ENCODE data around the gene SLC48A1. TPM values are rescaled to one million over a fixed set of nuclear protein-coding genes. Genes with fewer than 3 reads are reported as not detected.
A peak's percentile ranks its signal among the peaks of the same experiment; 100 is the strongest.

SLC48A1 gene
- polyA plus RNA-seq, 1 donor (not counting 4 experiments of a cell fraction or from before 2014, with no cell fraction given): 8.1 TPM

- H3K27ac ChIP-seq (ENCODE audit: control insufficient read depth, insufficient read depth, low read length): peak overlapping the region; percentile 93
- DNase-seq (ENCODE audit: low read depth, low spot score): peak; percentile 89
- H2AFZ ChIP-seq (ENCODE audit: control insufficient read depth, low read length): no peak overlapping the region
- H3K27me3 ChIP-seq (ENCODE audit: control insufficient read depth, extremely low read depth, insufficient read depth, low read length): no peaks in the 10 kb centered on the region
- peak overlapping the region in 2 of 3 experiments; percentile 25 to 31 for H3K4me3 ChIP-seq (ENCODE audit: control insufficient read depth in 2 of 3, extremely low read depth in 1 of 3, insufficient read depth in 2 of 3, low read depth in 1 of 3, low read length in 3 of 3)
- TF ChIP-seq EZH2 (IDR thresholded peaks at IDR 0.05; ENCODE audit: low read length) (no peak), CTCF (optimal IDR thresholded peaks at IDR 0.05 in 1 of 3, IDR thresholded peaks at IDR 0.05 in 1 of 3, conservative IDR thresholded peaks at IDR 0.05 in 1 of 3; ENCODE audit: extremely low read depth in 1 of 3, insufficient read depth in 2 of 3, low read length in 3 of 3) (no peak)
- H3K4me2 ChIP-seq (ENCODE audit: control insufficient read depth, extremely low read depth, insufficient read depth, low read depth, low read length): peak overlapping the region; percentile 80
- no peaks in the 10 kb centered on the region for H3K9me3 ChIP-seq (ENCODE audit: control insufficient read depth, low read depth, low read length)
- peaks cover 5 to 15% of the 10 kb centered on the region in 2 experiments for H3K36me3 ChIP-seq (ENCODE audit: control insufficient read depth in 2 of 2, extremely low read depth in 1 of 2, insufficient read depth in 2 of 2, low read length in 2 of 2)
- peak; percentile 94 for FAIRE-seq
- H3K79me2 ChIP-seq (ENCODE audit: control insufficient read depth, insufficient read depth, low read length): no peaks in the 10 kb centered on the region
- H3K4me1 ChIP-seq (ENCODE audit: control insufficient read depth, extremely low read depth, insufficient read depth, low read length): peaks cover 63% of the 10 kb centered on the region
- H3K9ac ChIP-seq (ENCODE audit: control insufficient read depth, extremely low read depth, insufficient read depth, low read length): peak overlapping the region; percentile 72
- dilution Hi-C loops (cut with MboI; ENCODE audit: extremely low pct_ligation_motif_present, low sequenced_read_pairs): no loop called here
- no peaks in the 10 kb centered on the region for H4K20me1 ChIP-seq (ENCODE audit: control insufficient read depth, extremely low read depth, insufficient read depth, low read length)
- peaks cover 4% of the 10 kb centered on the region for H3K9me1 ChIP-seq (ENCODE audit: control insufficient read depth, extremely low read depth, insufficient read depth, low read length)
These were observed 20.5 kb upstream of the SLC48A1 start for GRCh38 chr12:47752552-47752951.

- dilution Hi-C loops (cut with MboI; ENCODE audit: extremely low pct_ligation_motif_present, low sequenced_read_pairs): no loop called here
- FAIRE-seq (no peak), DNase-seq (ENCODE audit: low read depth, low spot score) (no peak)
- H3K4me3 ChIP-seq (ENCODE audit: control insufficient read depth in 2 of 3, extremely low read depth in 1 of 3, insufficient read depth in 2 of 3, low read depth in 1 of 3, low read length in 3 of 3): peak overlapping the region in 2 of 3 experiments; percentile 23 to 31
- H3K4me1 ChIP-seq (ENCODE audit: control insufficient read depth, extremely low read depth, insufficient read depth, low read length): peaks cover 67% of the 10 kb centered on the region
- no peaks in the 10 kb centered on the region for H3K9me3 ChIP-seq (ENCODE audit: control insufficient read depth, low read depth, low read length)
- peak overlapping the region; percentile 71 for H3K9ac ChIP-seq (ENCODE audit: control insufficient read depth, extremely low read depth, insufficient read depth, low read length)
- H3K36me3 ChIP-seq (ENCODE audit: control insufficient read depth in 2 of 2, extremely low read depth in 1 of 2, insufficient read depth in 2 of 2, low read length in 2 of 2): peaks cover 5 to 10% of the 10 kb centered on the region in 2 experiments
- peak overlapping the region; percentile 21 for H2AFZ ChIP-seq (ENCODE audit: control insufficient read depth, low read length)
- no peaks in the 10 kb centered on the region for H3K27me3 ChIP-seq (ENCODE audit: control insufficient read depth, extremely low read depth, insufficient read depth, low read length)
- H3K27ac ChIP-seq (ENCODE audit: control insufficient read depth, insufficient read depth, low read length): peak overlapping the region; percentile 93
- no peaks in the 10 kb centered on the region for H3K79me2 ChIP-seq (ENCODE audit: control insufficient read depth, insufficient read depth, low read length)
- H3K4me2 ChIP-seq (ENCODE audit: control insufficient read depth, extremely low read depth, insufficient read depth, low read depth, low read length): peak overlapping the region; percentile 80
- TF ChIP-seq EZH2 (IDR thresholded peaks at IDR 0.05; ENCODE audit: low read length) (no peak), CTCF (optimal IDR thresholded peaks at IDR 0.05 in 1 of 3, IDR thresholded peaks at IDR 0.05 in 1 of 3, conservative IDR thresholded peaks at IDR 0.05 in 1 of 3; ENCODE audit: extremely low read depth in 1 of 3, insufficient read depth in 2 of 3, low read length in 3 of 3) (no peak)
- no peaks in the 10 kb centered on the region for H4K20me1 ChIP-seq (ENCODE audit: control insufficient read depth, extremely low read depth, insufficient read depth, low read length)
- H3K9me1 ChIP-seq (ENCODE audit: control insufficient read depth, extremely low read depth, insufficient read depth, low read length): peaks cover 4% of the 10 kb centered on the region
These were observed 19.7 kb upstream of the SLC48A1 start for GRCh38 chr12:47753021-47754001.
